ENCODE data around the gene ASCL2.

Gene ASCL2

DNA sequence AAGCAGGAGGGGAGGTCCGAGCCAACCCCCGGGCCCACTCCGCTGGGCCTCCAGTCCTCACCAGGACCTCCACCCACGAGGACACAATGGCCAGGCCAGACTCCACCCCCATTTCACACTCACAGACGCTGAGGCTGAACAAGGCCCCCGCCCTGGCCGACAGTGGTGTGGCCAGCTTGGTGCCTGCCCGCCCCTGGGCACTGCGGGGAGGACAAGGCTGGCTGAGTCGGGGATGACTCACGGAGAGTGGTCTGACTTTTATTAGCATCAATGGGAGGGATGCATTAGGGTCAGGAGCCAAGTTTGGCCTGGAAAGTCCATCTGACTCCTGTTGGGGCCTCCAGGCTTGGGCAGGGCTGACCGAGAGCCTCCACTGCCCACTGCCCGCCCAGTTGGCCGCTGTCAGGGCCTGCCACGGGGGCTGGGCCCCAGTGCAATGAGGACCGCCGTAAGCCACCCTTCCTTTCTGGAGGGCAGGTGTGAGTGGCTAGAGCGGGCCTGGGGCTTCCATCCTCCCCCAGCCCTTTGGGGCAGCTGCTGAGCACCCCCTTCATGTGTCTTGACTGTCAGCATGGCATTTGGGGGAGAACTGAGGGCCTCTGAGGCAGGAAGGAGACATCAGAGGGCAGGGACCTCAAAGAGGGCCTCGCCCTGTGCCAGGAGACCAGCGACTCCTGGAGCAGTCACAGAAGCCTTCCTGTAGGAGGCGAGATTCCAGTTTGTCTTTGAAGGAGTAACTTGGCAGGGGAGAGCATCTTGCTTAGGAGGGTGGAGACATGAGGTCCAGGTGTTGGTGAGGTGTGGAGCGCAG, 42.0 kb upstream of the ASCL2 start:
- TF ChIP-seq, protein P1, sequence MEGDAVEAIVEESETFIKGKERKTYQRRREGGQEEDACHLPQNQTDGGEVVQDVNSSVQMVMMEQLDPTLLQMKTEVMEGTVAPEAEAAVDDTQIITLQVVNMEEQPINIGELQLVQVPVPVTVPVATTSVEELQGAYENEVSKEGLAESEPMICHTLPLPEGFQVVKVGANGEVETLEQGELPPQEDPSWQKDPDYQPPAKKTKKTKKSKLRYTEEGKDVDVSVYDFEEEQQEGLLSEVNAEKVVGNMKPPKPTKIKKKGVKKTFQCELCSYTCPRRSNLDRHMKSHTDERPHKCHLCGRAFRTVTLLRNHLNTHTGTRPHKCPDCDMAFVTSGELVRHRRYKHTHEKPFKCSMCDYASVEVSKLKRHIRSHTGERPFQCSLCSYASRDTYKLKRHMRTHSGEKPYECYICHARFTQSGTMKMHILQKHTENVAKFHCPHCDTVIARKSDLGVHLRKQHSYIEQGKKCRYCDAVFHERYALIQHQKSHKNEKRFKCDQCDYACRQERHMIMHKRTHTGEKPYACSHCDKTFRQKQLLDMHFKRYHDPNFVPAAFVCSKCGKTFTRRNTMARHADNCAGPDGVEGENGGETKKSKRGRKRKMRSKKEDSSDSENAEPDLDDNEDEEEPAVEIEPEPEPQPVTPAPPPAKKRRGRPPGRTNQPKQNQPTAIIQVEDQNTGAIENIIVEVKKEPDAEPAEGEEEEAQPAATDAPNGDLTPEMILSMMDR (IDR thresholded peaks at IDR 0.05; ENCODE audit: insufficient read depth, missing control alignments) = no peak
- FAIRE-seq (no peak), DNase-seq (ENCODE audit: insufficient read length, low spot score) (no peak)

- TF ChIP-seq, protein P1 (IDR thresholded peaks at IDR 0.05; ENCODE audit: insufficient read depth, missing control alignments) = no peak
- no peak for DNase-seq (ENCODE audit: insufficient read length, low spot score)
- no peak for FAIRE-seq
Measured at GRCh38 chr11:2311353-2312133, 41.2 kb upstream of the ASCL2 start.

DNA sequence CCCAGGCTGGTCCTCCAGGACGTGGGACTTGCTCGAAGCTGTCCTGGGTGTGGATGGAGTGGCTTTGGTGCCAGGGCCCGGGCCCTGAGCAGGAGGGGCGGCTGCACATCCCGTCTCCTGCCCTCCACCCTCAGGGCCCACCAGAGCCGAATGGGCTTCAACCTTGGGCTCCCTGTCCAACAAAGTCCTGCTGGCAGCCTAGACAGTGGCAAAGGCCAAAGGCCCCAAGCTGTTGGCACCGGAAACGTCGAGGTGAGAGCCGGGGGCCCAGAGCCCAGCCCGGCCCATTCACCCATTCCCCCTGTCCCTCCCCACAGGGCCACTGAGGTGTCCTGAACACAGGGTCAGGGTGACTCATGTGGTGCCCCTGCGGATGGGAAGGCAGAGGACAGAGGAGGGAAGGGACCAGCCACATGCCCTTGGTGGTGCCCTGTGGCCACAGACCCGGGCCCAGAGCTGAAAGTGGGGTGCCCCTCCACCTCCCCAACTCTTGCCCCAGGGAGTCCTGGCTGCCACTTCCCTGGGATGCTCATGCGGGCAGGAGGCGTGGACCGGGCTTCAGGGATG, 40.5 kb upstream of the ASCL2 start:
- FAIRE-seq (no peak), DNase-seq (ENCODE audit: insufficient read length, low spot score) (no peak)
- TF ChIP-seq, protein P1 (IDR thresholded peaks at IDR 0.05; ENCODE audit: insufficient read depth, missing control alignments) = no peak

DNA sequence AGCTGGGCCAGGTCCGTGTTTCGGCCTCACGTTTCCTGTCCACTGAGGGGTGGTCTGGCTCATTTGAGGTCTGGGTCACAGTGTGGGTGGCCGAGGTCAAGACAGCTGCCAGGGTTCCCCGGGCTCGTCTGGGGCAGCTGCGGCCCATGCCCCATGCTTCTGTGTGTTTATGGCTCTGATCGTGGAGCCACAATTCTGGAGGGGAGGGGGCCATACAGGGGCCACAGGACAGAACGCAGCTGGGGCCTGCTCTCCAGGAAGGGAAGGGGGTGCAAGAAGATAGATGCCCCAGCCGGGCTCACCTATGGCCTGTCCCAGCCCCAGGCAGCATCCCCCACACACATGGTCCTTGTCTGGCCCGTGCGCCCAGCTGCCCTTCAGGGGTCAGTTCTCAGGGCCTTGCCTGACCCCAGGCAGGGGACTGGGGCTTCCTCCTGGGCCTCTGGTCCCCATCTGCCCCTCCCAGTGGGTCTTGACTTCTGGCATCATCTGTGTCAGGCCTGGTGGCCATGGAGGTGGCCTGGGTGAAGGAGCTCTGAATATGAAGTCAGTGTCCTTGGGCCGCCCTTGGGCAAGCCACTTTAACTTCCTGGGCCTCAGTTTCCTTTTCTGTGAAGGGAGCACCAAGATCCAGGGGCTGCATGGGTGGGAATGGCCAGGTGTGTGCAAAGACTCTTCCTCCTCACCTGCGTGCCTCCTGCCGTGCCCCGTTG, 39.8 kb upstream of the ASCL2 start:
- FAIRE-seq (no peak), DNase-seq (ENCODE audit: insufficient read length, low spot score) (no peak)
- TF ChIP-seq, protein P1 (IDR thresholded peaks at IDR 0.05; ENCODE audit: insufficient read depth, missing control alignments) = no peak

GRCh38 chr11:2309251-2310072, 39.1 kb upstream of the ASCL2 start:
- DNase-seq (ENCODE audit: insufficient read length, low spot score) (no peak), FAIRE-seq (no peak)
- TF ChIP-seq, protein P1 (IDR thresholded peaks at IDR 0.05; ENCODE audit: insufficient read depth, missing control alignments) = no peak

GRCh38 chr11:2308713-2309112, 38.3 kb upstream of the ASCL2 start:
- TF ChIP-seq, protein P1 (IDR thresholded peaks at IDR 0.05; ENCODE audit: insufficient read depth, missing control alignments) = no peak
- no peak for FAIRE-seq
- no peak for DNase-seq (ENCODE audit: insufficient read length, low spot score)
